Prostate gland (tissue), 2 donors: ENCODE measurements around the gene SYT6.

Source experiments
- CTCF ChIP-seq, 4 experiments: fragments of 200-600 bp in 2 of 4; fragments of 450-650 bp in 2 of 4; sonication (generic) in 2 of 4; IDR thresholded peaks; 1 replicate in 3 of 4; 2 replicates in 1 of 4; pipeline ENCODE4 v1.5.1; 2016 to 2019; ENCODE audit warnings: antibody characterized with exemption in 4 of 4, mild to moderate bottlenecking in 2 of 4, moderate library complexity in 2 of 4
- POLR2A ChIP-seq: fragments of 450-650 bp; IDR thresholded peaks from one replicate; pipeline ENCODE4 v1.6.1; 2016; ENCODE audit warnings: antibody characterized with exemption, mild to moderate bottlenecking
- POLR2AphosphoS5 ChIP-seq: sonication (generic); formaldehyde crosslinking; IDR thresholded peaks from one replicate; pipeline ENCODE4 v1.6.1; 2017; ENCODE audit warnings: antibody characterized with exemption

- TF ChIP-seq CTCF (IDR thresholded peaks at IDR 0.05), result no peak
- TF ChIP-seq POLR2AphosphoS5, result no peak
- TF ChIP-seq POLR2A, result no peak
Observed at GRCh38 chr1:114126261-114127095, 27.2 kb downstream of the SYT6 start.
